Spleen (tissue), 11 donors: ENCODE measurements around the gene GPR152. TPM values are rescaled to one million over a fixed set of nuclear protein-coding genes. Genes with fewer than 3 reads are reported as not detected.

Experiments used
- DNase-seq: peaks from one replicate; pipeline ENCODE4 v3.0.0-alpha.2; 2020
- H3K27ac ChIP-seq, 8 donors: fragments of 200-600 bp; sonication (generic) in 7 of 8; 1 replicate in 4 of 8; 2 replicates in 4 of 8; pipeline versions ENCODE4 v1.5.0 to v1.8.0; 2016 to 2021; ENCODE audit warnings: inconsistent platforms in 4 of 8, mild to moderate bottlenecking in 4 of 8, moderate library complexity in 1 of 8
- H3K27me3 ChIP-seq, 7 donors: fragments of 200-600 bp; sonication (generic) in 6 of 7; replicated peaks in 1 of 7; 1 replicate in 4 of 7; 2 replicates in 3 of 7; pipeline versions ENCODE4 v1.5.0 to v1.8.0; 2016 to 2021; ENCODE audit warnings: inconsistent platforms in 3 of 7, mild to moderate bottlenecking in 1 of 7
- H3K36me3 ChIP-seq, 6 donors: fragments of 200-600 bp; sonication (generic) in 5 of 6; 1 replicate in 4 of 6; 2 replicates in 2 of 6; pipeline versions ENCODE4 v1.5.0 to v1.8.0; 2016 to 2021; ENCODE audit warnings: inconsistent platforms in 2 of 6
- H3K4me1 ChIP-seq, 6 donors: fragments of 200-600 bp; sonication (generic) in 5 of 6; 1 replicate in 3 of 6; 2 replicates in 3 of 6; pipeline versions ENCODE4 v1.5.0 to v1.8.0; 2016 to 2021; ENCODE audit warnings: inconsistent platforms in 3 of 6
- H3K4me3 ChIP-seq, 8 donors: fragments of 200-600 bp; sonication (generic) in 7 of 8; 1 replicate in 4 of 8; 2 replicates in 4 of 8; pipeline versions ENCODE4 v1.5.0 to v1.8.0; 2016 to 2021; ENCODE audit warnings: inconsistent platforms in 4 of 8, mild to moderate bottlenecking in 4 of 8, moderate library complexity in 2 of 8
- H3K9me3 ChIP-seq, 8 donors: fragments of 200-600 bp; sonication (generic) in 7 of 8; 1 replicate in 4 of 8; 2 replicates in 4 of 8; pipeline versions ENCODE4 v1.5.0 to v1.8.0; 2016 to 2021; ENCODE audit warnings: inconsistent platforms in 4 of 8
- POLR2A ChIP-seq, 3 donors: fragments of 450-650 bp; IDR thresholded peaks; one replicate each; pipeline ENCODE4 v1.5.1; 2017; ENCODE audit warnings: antibody characterized with exemption in 3 of 3, mild to moderate bottlenecking in 1 of 3
- POLR2AphosphoS5 ChIP-seq, 3 donors: sonication (generic); formaldehyde crosslinking; IDR thresholded peaks; one replicate each; pipeline ENCODE4 v1.5.1; 2017; ENCODE audit warnings: antibody characterized with exemption in 3 of 3
- WGBS, 5 donors: extraction: QIAGEN DNeasy Blood & Tissue Kit in 3 of 5; methylation state at CpG; one replicate each; pipeline versions ENCODE4 v1.1.5 to v1.1.7; 2013 to 2018; 5-methylcytosine and 5-hydroxymethylcytosine counted together
- intact Hi-C: fragments of 100-400 bp; cut with DNase I; formaldehyde crosslinking; loops from one replicate; pipeline ENCODE4 v1.15.0; 2023; ENCODE audit warnings: low total_unique reads
- polyA plus RNA-seq, 3 donors: library from polyadenylated mRNA; stranded (reverse); fragments of 200-250 nt; gene quantifications; one replicate each; pipeline ENCODE4 v1.2.1, GENCODE V29; 2013
- total RNA-seq, 7 donors: library from RNA; depleted of rRNA in 3 of 7; stranded (reverse); fragments of >200 nt in 3 of 7; fragmentation: NEBNext Ultra II Directional in 4 of 7; extraction: Animal tissue kit (Norgen Biotek cat#: 25700) in 4 of 7; gene quantifications; one replicate each; pipeline versions ENCODE4 v1.1.0 to v1.2.1, GENCODE V29; 2016 to 2021
- TF ChIP-seq, protein P1 (sequence below), 11 experiments: fragments of 200-600 bp in 7 of 11; fragments of 450-650 bp in 4 of 11; sonication (generic) in 4 of 11; IDR thresholded peaks in 8 of 11; conservative IDR thresholded peaks in 3 of 11; 1 replicate in 7 of 11; 2 replicates in 4 of 11; pipeline versions ENCODE4 v1.4.0 to v1.8.0; 2016 to 2021; ENCODE audit warnings: antibody characterized with exemption in 11 of 11, inconsistent platforms in 4 of 11, mild to moderate bottlenecking in 1 of 11
- donor health status: healthy with polysubstance abuse.
- donor health status: DM: no; HTN: no; CAD: no; lungs with moderate emphysema.
- donor health status: DM: no; HTN: no; CAD: no.
- donor health status: Bipolar disorder and iron deficiency.
- donor health status: healthy.
- donor health status: DM: no; HTN: no; CAD: no.
- donor health status: DM: yes; HTN: yes; CAD: no.

The GPR152 gene
- total and polyA plus RNA-seq, 10 donors, result 0.10 TPM; not detected in 9

DNA sequence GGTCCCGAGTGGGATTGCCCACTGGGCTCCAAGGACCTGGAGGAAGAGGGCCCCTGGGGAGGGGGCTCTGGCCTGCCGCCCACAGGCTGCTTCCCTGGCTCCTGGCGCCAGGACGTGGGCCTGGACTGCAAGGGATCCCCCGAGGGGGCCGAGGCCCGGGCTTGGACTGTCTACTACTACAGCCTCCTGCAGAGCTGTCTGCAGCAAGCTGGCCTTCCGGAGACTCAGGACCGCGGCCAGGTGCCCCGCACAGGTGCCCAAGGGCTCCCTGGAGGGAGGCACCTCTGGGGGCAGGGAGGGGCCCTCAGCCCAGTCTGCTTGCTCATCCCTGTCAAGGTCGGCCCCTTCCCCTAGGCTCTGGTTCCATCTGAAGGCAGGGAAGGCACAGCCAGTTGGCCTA, 35.1 kb downstream of the GPR152 start:
- no peaks in the 10 kb centered on the region for H3K9me3 ChIP-seq
- intact Hi-C loops, result no loop called here
- no peaks in the 10 kb centered on the region for H3K36me3 ChIP-seq
- no peak for DNase-seq
- WGBS, 5 donors, result 77 to 100% (median 83%) methylated on average over 2 to 12 of the region's 12 CpGs
- TF ChIP-seq POLR2AphosphoS5 (IDR thresholded peaks at IDR 0.05) (no peak), POLR2A (IDR thresholded peaks at IDR 0.05) (no peak)
- TF ChIP-seq, protein P1, sequence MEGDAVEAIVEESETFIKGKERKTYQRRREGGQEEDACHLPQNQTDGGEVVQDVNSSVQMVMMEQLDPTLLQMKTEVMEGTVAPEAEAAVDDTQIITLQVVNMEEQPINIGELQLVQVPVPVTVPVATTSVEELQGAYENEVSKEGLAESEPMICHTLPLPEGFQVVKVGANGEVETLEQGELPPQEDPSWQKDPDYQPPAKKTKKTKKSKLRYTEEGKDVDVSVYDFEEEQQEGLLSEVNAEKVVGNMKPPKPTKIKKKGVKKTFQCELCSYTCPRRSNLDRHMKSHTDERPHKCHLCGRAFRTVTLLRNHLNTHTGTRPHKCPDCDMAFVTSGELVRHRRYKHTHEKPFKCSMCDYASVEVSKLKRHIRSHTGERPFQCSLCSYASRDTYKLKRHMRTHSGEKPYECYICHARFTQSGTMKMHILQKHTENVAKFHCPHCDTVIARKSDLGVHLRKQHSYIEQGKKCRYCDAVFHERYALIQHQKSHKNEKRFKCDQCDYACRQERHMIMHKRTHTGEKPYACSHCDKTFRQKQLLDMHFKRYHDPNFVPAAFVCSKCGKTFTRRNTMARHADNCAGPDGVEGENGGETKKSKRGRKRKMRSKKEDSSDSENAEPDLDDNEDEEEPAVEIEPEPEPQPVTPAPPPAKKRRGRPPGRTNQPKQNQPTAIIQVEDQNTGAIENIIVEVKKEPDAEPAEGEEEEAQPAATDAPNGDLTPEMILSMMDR (IDR thresholded peaks at IDR 0.05 in 8 of 11, conservative IDR thresholded peaks at IDR 0.05 in 3 of 11), result no peak
- H3K27me3 ChIP-seq, result peaks cover 0 to 33% (median 11%) of the 10 kb centered on the region in 7 donors
- H3K4me3 ChIP-seq, result no peak overlapping the region
- peak overlapping the region; percentile 37 to 96 (median 86) for H3K27ac ChIP-seq
- peaks cover 43 to 89% (median 76%) of the 10 kb centered on the region in 6 donors for H3K4me1 ChIP-seq

DNA sequence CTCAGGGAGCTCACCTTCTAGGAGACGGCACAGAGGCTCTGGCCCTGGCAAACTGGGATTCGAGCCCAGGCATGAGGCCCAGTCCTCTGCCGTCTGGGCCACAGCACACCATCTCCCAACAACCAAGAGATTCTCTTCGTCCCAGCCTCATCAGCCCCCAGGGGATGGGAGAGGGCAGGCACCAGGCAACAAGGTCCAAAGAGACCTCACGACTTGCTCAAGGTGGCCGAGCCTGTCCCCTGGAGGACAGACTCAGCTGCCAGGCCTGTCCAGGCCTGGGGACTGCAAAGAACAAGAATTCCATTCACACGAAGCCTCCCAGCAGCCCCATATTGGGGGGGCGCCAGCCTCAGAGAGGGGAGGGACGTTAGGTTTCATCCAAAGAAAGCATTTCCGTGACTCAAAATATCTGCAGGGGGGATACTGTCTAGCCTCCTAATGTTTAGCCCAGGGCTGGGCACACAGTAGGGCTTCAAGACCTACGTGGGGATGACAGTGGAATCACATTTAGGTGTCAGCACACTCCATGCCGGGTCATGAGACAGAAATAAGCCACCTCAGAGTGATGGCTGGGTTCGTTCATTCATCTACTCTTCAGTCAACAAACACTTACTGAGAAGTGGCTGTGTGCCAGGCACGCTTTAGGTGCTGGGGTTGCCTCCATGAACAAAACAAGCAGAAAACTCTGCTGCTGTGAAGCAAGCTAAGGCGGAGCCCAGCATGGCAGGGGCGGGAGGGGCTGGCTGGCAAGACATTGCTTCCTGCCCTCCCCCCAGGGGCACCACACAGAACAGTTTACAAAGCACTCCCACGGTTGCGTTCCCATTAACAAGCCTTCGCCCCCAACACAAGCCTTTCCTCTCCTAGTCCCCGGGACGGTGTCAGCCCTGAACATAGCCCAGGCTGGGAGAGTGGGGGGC, 35.9 kb downstream of the GPR152 start:
- H3K4me1 ChIP-seq, result peaks cover 43 to 95% (median 84%) of the 10 kb centered on the region in 6 donors
- peaks cover 0 to 35% (median 11%) of the 10 kb centered on the region in 7 donors for H3K27me3 ChIP-seq
- TF ChIP-seq POLR2AphosphoS5 (IDR thresholded peaks at IDR 0.05) (peak; percentile 54 to 68 (median 54)), POLR2A (IDR thresholded peaks at IDR 0.05) (no peak)
- TF ChIP-seq, protein P1 (IDR thresholded peaks at IDR 0.05 in 8 of 11, conservative IDR thresholded peaks at IDR 0.05 in 3 of 11), result no peak
- intact Hi-C loops, result no loop called here
- H3K36me3 ChIP-seq, result no peaks in the 10 kb centered on the region
- WGBS, 5 donors, result 33 to 57% (median 51%) methylated on average over 9 to 21 of the region's 21 CpGs
- H3K4me3 ChIP-seq, result peak overlapping the region in 1 of 8 donors; percentile 14
- no peaks in the 10 kb centered on the region for H3K9me3 ChIP-seq
- peak overlapping the region; percentile 37 to 96 (median 86) for H3K27ac ChIP-seq
- DNase-seq, result peak; percentile 92

DNA sequence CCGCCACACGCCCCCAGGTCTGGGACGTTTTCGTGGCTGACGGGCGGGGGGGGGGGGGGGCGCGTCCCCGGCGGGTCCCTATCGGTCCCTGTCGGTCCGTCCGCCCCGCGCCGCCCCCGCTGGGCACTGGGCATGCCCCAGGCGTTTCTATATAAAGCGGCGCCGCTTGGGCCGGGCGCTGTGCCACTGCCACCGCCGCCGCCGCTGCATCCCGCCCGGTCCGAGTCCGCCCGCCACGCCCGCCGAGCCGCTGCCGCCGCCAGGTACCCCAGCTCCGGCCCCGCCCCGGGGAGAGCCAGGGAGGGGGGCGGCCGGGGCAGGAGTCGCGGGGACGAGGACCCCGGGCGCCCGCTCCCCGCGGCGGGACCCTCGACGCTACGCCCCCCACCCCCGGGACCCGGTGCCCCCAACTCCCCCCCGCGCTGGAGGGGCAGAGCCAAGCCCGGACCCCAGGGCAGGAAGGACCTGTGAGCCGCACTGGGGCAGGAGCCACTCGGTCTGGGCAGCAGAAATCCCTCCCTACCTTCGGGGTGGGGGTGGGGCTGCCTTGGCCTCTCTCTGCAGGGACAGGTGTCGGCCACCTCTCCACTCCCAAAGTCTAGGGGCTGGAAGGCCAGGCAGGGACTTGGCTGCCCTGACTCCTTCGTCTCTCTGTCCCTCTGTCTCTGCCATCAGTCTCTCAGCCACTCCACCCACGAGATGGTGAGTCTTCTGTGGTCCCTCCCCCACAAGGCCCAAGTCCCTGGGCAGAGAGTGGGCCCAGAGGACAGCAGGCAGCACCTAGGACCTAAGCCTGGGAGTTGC, 36.8 kb downstream of the GPR152 start, which contains the start of gene CARNS1:
CARNS1 (plus strand) TSS at position 178 of the 804 bp plus-strand sequence; CDS start at position 700, 522 bp downstream.
- 7 to 16% (median 10%) methylated on average over 16 to 67 of the region's 67 CpGs for WGBS, 5 donors
- no peaks in the 10 kb centered on the region for H3K36me3 ChIP-seq
- H3K9me3 ChIP-seq, result no peaks in the 10 kb centered on the region
- peaks cover 48 to 98% (median 88%) of the 10 kb centered on the region in 6 donors for H3K4me1 ChIP-seq
- TF ChIP-seq POLR2AphosphoS5 (IDR thresholded peaks at IDR 0.05) (no peak), POLR2A (IDR thresholded peaks at IDR 0.05) (no peak)
- TF ChIP-seq, protein P1 (IDR thresholded peaks at IDR 0.05 in 8 of 11, conservative IDR thresholded peaks at IDR 0.05 in 3 of 11), result no peak
- H3K27ac ChIP-seq, result peak within 1 kb of the TSS; percentile 41 to 96 (median 86)
- peaks cover 0 to 44% (median 11%) of the 10 kb centered on the region in 7 donors for H3K27me3 ChIP-seq
- peak within 1 kb of the TSS in 6 of 8 donors; percentile 14 to 61 (median 27) for H3K4me3 ChIP-seq
- DNase-seq, result peak; percentile 85
- intact Hi-C loops, result no loop called here
